H1 (cell line): ENCODE data around the gene TPD52L2. TPM values are rescaled to one million over a fixed set of nuclear protein-coding genes. Genes with fewer than 3 reads are reported as not detected.
A peak's percentile ranks its signal among the peaks of the same experiment; 100 is the strongest.
"Not testable (repeated sequence)": the region's sequence is repeated elsewhere in the genome, so short reads cannot be mapped to it uniquely, and the experiment has no call there.

Source experiments
- CTCF ChIA-PET: fragments of 300-600 bp; sonication (Branson Sonifier 250); formaldehyde crosslinking; loops from one replicate; lab custom pipeline; 2021; ENCODE audit not compliant: partially characterized antibody; lab: Charles Lee
- POLR2A ChIA-PET: fragments of 300-600 bp; sonication (Branson Sonifier 250); formaldehyde crosslinking; loops from one replicate; lab custom pipeline; 2021; ENCODE audit warnings: inconsistent platforms; ENCODE audit not compliant: partially characterized antibody; lab: Charles Lee
- DNase-seq, 2 experiments: peaks; one replicate each; pipeline versions ENCODE4 v3.0.0 to v3.0.0-alpha.2; 2010 to 2022; ENCODE audit warnings: low spot score in 2 of 2, low read depth in 1 of 2, mixed read lengths in 1 of 2
- FAIRE-seq: peaks from 2 replicates; lab custom pipeline; 2011; peaks lifted over from hg19 to GRCh38; lab: Jason Lieb, UNC
- H2AFZ ChIP-seq: 2 replicates; pipeline ENCODE4 v1.8.1; 2012; ENCODE audit warnings: low read length, inconsistent platforms
- H2AK5ac ChIP-seq: 2 replicates; pipeline ENCODE4 v1.6.1; 2013; ENCODE audit warnings: low read depth, low read length
- H2BK120ac ChIP-seq: replicated peaks from 2 replicates; pipeline ENCODE3; 2013; ENCODE audit warnings: low read depth, low read length, inconsistent platforms
- H2BK12ac ChIP-seq: 2 replicates; pipeline ENCODE4 v1.6.1; 2013; ENCODE audit warnings: low read depth, low read length
- H2BK15ac ChIP-seq: 2 replicates; pipeline ENCODE4 v1.6.1; 2013; ENCODE audit warnings: low read length
- H2BK20ac ChIP-seq: 2 replicates; pipeline ENCODE4 v1.6.1; 2013; ENCODE audit warnings: low read length
- H2BK5ac ChIP-seq: 2 replicates; pipeline ENCODE4 v1.6.1; 2013; ENCODE audit warnings: low read depth, low read length
- H3K14ac ChIP-seq: 2 replicates; pipeline ENCODE4 v1.6.1; 2013; ENCODE audit warnings: inconsistent platforms; ENCODE audit not compliant: insufficient read length
- H3K18ac ChIP-seq: 2 replicates; pipeline ENCODE4 v1.6.1; 2013; ENCODE audit warnings: low read length; ENCODE audit errors: extremely low read depth
- H3K23ac ChIP-seq: 2 replicates; pipeline ENCODE4 v1.6.1; 2013; ENCODE audit warnings: inconsistent platforms; ENCODE audit not compliant: insufficient read length
- H3K23me2 ChIP-seq: 2 replicates; pipeline ENCODE4 v1.6.1; 2013; ENCODE audit warnings: low read depth, low read length
- H3K27ac ChIP-seq: 2 replicates; pipeline ENCODE4 v1.6.1; 2011; ENCODE audit warnings: low read depth, low read length, inconsistent platforms
- H3K27me3 ChIP-seq, 4 experiments: replicated peaks in 1 of 4; 1 replicate in 1 of 4; 2 replicates in 3 of 4; pipeline versions ENCODE4 v1.6.1 to v1.8.1; 2011 to 2013; ENCODE audit warnings: low read length in 3 of 4, mild to moderate bottlenecking in 3 of 4, inconsistent platforms in 2 of 4, mixed read lengths in 2 of 4, moderate library complexity in 1 of 4; ENCODE audit not compliant: control insufficient read depth in 3 of 4, insufficient read depth in 3 of 4; ENCODE audit errors: extremely low read depth in 1 of 4
- H3K36me3 ChIP-seq, 4 experiments: 2 replicates each; pipeline versions ENCODE4 v1.6.1 to v1.8.1; 2011 to 2013; ENCODE audit warnings: mild to moderate bottlenecking in 4 of 4, low read length in 3 of 4, moderate library complexity in 2 of 4, control low read depth in 1 of 4, inconsistent platforms in 1 of 4; ENCODE audit not compliant: insufficient read depth in 4 of 4, control insufficient read depth in 2 of 4
- H3K4ac ChIP-seq: replicated peaks from 2 replicates; pipeline ENCODE3; 2013; ENCODE audit warnings: low read length, low read depth, mixed read lengths, inconsistent platforms; ENCODE audit not compliant: insufficient read length
- H3K4me1 ChIP-seq, 4 experiments: replicated peaks in 1 of 4; 1 replicate in 1 of 4; 2 replicates in 3 of 4; pipeline versions ENCODE4 v1.6.1 to v1.8.1; 2011 to 2013; ENCODE audit warnings: low read length in 3 of 4, inconsistent platforms in 2 of 4, mixed read lengths in 1 of 4; ENCODE audit not compliant: insufficient read depth in 4 of 4, control insufficient read depth in 3 of 4
- H3K4me2 ChIP-seq, 2 experiments: 2 replicates each; pipeline versions ENCODE4 v1.6.1 to v1.8.1; 2011 to 2013; ENCODE audit warnings: low read depth in 2 of 2, low read length in 2 of 2, control low read depth in 1 of 2, inconsistent platforms in 1 of 2, mild to moderate bottlenecking in 1 of 2; ENCODE audit not compliant: insufficient read depth in 1 of 2
- H3K4me3 ChIP-seq, 4 experiments: fragments of 200-600, 300-600 bp in 1 of 4; sonication (generic), shearing (Covaris generic), sonication (Bioruptor Twin) in 1 of 4; 2 replicates each; pipeline versions ENCODE4 v1.5.1 to v1.8.1; 2011 to 2016; ENCODE audit warnings: low read length in 4 of 4, low read depth in 3 of 4, control low read depth in 2 of 4, inconsistent platforms in 2 of 4, mild to moderate bottlenecking in 2 of 4, mixed read lengths in 1 of 4, moderate library complexity in 1 of 4; ENCODE audit not compliant: insufficient read depth in 2 of 4; ENCODE audit errors: extremely low read depth in 1 of 4
- H3K56ac ChIP-seq: replicated peaks from 2 replicates; pipeline ENCODE3; 2013; ENCODE audit warnings: low read depth, mild to moderate bottlenecking, mixed read lengths, low read length, inconsistent platforms; ENCODE audit not compliant: insufficient read length
- H3K79me1 ChIP-seq: 2 replicates; pipeline ENCODE4 v1.6.1; 2013; ENCODE audit warnings: low read depth, low read length, control low read depth
- H3K79me2 ChIP-seq, 2 experiments: 2 replicates each; pipeline versions ENCODE4 v1.6.1 to v1.8.1; 2012 to 2013; ENCODE audit warnings: low read length in 2 of 2, mild to moderate bottlenecking in 2 of 2, inconsistent platforms in 1 of 2; ENCODE audit not compliant: insufficient read depth in 2 of 2, control insufficient read depth in 1 of 2
- H3K9ac ChIP-seq, 4 experiments: replicated peaks in 1 of 4; 1 replicate in 1 of 4; 2 replicates in 3 of 4; pipeline versions ENCODE4 v1.6.1 to v1.8.1; 2011 to 2013; ENCODE audit warnings: low read depth in 3 of 4, low read length in 3 of 4, control low read depth in 2 of 4, mild to moderate bottlenecking in 2 of 4, moderate library complexity in 2 of 4, inconsistent platforms in 1 of 4; ENCODE audit errors: extremely low read depth in 1 of 4
- H3K9me3 ChIP-seq, 2 experiments: 2 replicates each; pipeline versions ENCODE4 v1.6.1 to v1.8.1; 2012 to 2013; ENCODE audit warnings: mild to moderate bottlenecking in 2 of 2, moderate library complexity in 2 of 2, control low read depth in 1 of 2, inconsistent platforms in 1 of 2, low read depth in 1 of 2, low read length in 1 of 2, mixed read lengths in 1 of 2; ENCODE audit not compliant: insufficient read depth in 2 of 2
- H4K20me1 ChIP-seq, 2 experiments: replicated peaks in 1 of 2; 2 replicates each; pipeline versions ENCODE3 to v1.8.1; 2011 to 2013; ENCODE audit warnings: inconsistent platforms in 2 of 2, low read length in 2 of 2, mild to moderate bottlenecking in 1 of 2; ENCODE audit not compliant: insufficient read depth in 2 of 2, control insufficient read depth in 1 of 2
- H4K5ac ChIP-seq: 2 replicates; pipeline ENCODE4 v1.6.1; 2013; ENCODE audit warnings: low read length, low read depth, mixed read lengths, inconsistent platforms; ENCODE audit not compliant: insufficient read length
- H4K8ac ChIP-seq: 2 replicates; pipeline ENCODE4 v1.8.0; 2013; ENCODE audit warnings: mild to moderate bottlenecking, moderate library complexity, low read length, inconsistent platforms; ENCODE audit not compliant: insufficient read depth; ENCODE audit errors: extremely low read depth
- H4K91ac ChIP-seq: replicated peaks from 2 replicates; pipeline ENCODE3; 2013; ENCODE audit warnings: low read length, mixed read lengths, inconsistent platforms; ENCODE audit not compliant: insufficient read length
- WGBS, 2 experiments: shearing (Covaris generic) in 1 of 2; methylation state at CpG; one replicate each; pipeline versions ENCODE4 v1.1.6 to v1.1.7; 2013 to 2015; ENCODE audit warnings: low lambda C conversion rate in 2 of 2, mixed read lengths in 2 of 2, inconsistent platforms in 1 of 2, low coverage in 1 of 2, missing lambda C conversion rate in 1 of 2; ENCODE audit not compliant: insufficient replicate concordance in 2 of 2, insufficient coverage in 1 of 2, insufficient read length in 1 of 2; ENCODE audit errors: extremely low coverage in 1 of 2, missing lambda C conversion rate in 1 of 2; 5-methylcytosine and 5-hydroxymethylcytosine counted together
- polyA plus RNA-seq, 7 experiments: library from polyadenylated mRNA; depleted of rRNA in 3 of 7; stranded (reverse) in 5 of 7; unstranded in 2 of 7; fragments of >200 nt in 5 of 7; fragments of 200-250 nt in 2 of 7; gene quantifications; 1 replicate in 5 of 7; 2 replicates in 1 of 7; 4 replicates in 1 of 7; pipeline versions ENCODE4 v1.2.1 to v1.2.3, GENCODE V29; 2011 to 2013; ENCODE audit warnings: missing spikeins in 2 of 7, mixed read lengths in 2 of 7
- total RNA-seq: library from RNA; stranded (reverse); fragmentation: NEBNext Ultra II Directional; extraction: Animal tissue kit (Norgen Biotek cat#: 25700); gene quantifications from 2 replicates; pipeline ENCODE4 v1.2.1, GENCODE V29; 2021

TPD52L2 gene
- total and polyA plus RNA-seq, 2 of the 8 experiments (the other 6 are each of a cell fraction or from before 2014, with no cell fraction given) = 77.1 to 80.2 TPM

DNA sequence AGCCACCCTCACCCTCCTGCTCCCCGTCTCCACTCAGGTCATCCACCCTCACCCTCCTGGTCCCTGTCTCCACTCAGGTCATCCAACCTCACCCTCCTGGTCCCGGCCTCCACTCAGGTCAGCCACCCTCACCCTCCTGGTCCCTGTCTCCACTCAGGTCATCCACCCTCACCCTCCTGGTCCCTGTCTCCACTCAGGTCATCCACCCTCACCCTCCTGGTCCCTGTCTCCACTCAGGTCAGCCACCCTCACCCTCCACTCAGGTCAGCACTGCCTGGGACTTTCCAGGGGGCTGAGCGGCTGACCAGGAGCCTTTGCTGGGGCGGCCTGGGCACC, 11.4 kb upstream of the TPD52L2 start:
- H3K9ac ChIP-seq, H3K79me1 ChIP-seq, H3K9me3 ChIP-seq, H3K14ac ChIP-seq, DNase-seq, H3K23me2 ChIP-seq, H3K79me2 ChIP-seq, FAIRE-seq, H3K27me3 ChIP-seq, H3K36me3 ChIP-seq, H3K4me3 ChIP-seq, H2AFZ ChIP-seq, H3K4me2 ChIP-seq, H3K56ac ChIP-seq, H4K8ac ChIP-seq, H2BK120ac ChIP-seq, H4K20me1 ChIP-seq, H3K23ac ChIP-seq: not testable (repeated sequence)
- Histone ChIP-seq H2BK15ac (peak overlapping the region; percentile 98; the same call in 1 of the 2 replicates), H2BK12ac (peak overlapping the region; percentile 94; the same call in 1 of the 2 replicates), H2BK5ac (peak overlapping the region; percentile 93), H3K4me1 (peaks cover 0 to 38% (median 32%) of the 10 kb centered on the region in 4 experiments; a peak in 6 of 7 replicates), H4K5ac (peak overlapping the region; percentile 6), H3K4ac (peak overlapping the region; percentile 57), H2AK5ac (peak overlapping the region; percentile 97; the same call in 1 of the 2 replicates), H3K18ac (peak overlapping the region; percentile 93), H4K91ac (peak overlapping the region; percentile 63), H2BK20ac (peak overlapping the region; percentile 82; the same call in 1 of the 2 replicates), H3K27ac (peak overlapping the region; percentile 17; the same call in 1 of the 2 replicates)
- WGBS, 2 experiments = 93% methylated on average over 4 of the region's 4 CpGs; no CpG with 5 or more reads in 1 of the 2 experiments
- CTCF ChIA-PET = interaction anchor here (1.0 to 3.1 kb wide), 3 partner anchors 17 to 120 kb away, joined by 3 to 8 read pairs (median 5); no protein-coding TSS in a partner anchor
- POLR2A ChIA-PET = interaction anchor here (0.8 to 4.9 kb wide), 3 partner anchors 12 to 161 kb away, joined by 3 to 34 read pairs (median 4); partner anchors contain the start of gene TPD52L2
